Jurkat, Clone E6-1 (cell line): Measurements from ENCODE around the gene FCRL2.

Experiments used
- DNase-seq: peaks from one replicate; pipeline ENCODE4 v3.0.0-alpha.2; 2011; ENCODE audit warnings: low read depth, low spot score
- H3K4me3 ChIP-seq: 2 replicates; pipeline ENCODE4 v1.5.1; 2011; ENCODE audit warnings: mild to moderate bottlenecking, low read length, control low read depth, moderate library complexity

Gene FCRL2

DNA sequence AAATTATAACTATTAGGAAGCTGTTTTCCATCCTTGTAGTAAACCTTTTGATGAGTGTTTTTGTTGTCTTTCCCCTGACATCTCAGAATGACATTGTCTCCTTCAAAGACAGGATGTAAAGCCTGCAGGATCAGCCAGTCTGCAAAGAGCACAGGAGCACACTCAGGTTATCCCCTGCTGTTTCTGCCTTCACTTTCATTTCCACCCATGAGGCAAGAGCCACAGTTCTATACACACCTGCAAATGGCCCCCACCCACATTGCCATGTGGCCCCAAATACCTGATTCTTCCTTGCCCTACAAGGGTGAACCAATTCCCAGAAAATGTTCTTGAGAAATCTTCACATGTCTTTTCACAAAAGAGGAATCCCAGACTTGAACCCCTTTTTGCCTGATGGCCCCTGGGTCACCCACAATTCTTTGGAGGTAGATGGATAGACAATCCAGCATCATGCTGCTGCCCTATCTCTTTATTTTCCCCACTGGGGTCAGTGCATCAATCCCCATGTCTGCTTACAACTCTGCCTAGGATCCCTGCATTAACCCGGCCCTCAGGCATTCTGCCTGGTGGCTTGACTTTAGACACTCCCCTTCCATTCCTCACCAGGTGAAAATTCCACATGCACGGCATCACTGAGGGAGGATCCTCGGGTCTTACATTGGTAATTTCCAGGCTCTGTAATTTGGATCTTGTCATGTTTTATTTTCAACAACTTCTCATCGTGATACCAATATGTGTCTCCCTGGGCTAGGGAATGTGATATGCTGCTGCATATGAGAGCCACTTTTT, 79.0 kb downstream of the FCRL2 start:
- no peak for DNase-seq
- no peak overlapping the region for H3K4me3 ChIP-seq

DNA sequence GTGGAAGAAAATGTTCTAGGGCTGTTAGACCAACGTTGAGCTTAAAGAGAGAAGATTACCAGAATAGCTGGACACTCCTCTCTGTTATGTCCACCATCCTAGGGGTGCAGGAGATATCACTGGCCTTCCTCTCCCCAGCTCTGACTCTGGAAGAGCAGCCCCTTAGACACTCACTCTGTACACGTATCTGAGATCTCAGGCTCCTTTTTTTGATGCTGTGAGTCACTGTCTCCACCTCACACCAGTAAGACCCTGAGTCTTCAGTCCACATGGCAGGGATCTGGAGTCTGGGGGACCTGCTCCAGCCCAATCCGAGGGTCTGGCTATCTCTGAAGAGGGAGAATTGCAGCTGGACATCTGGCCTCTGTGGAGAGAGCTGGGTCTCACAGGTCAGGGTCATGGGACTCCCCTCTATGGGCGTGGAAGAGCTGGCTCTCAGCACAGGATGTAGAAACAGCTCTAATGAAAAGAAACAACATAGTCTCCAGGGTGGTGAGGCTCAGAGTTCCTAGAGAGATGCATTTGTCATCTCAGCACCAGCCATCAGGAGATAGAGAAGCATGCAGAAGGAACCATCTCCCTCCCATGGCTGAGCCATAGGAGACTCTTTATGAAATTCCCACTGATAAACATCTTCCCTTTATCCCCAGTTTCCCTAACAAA, 79.8 kb downstream of the FCRL2 start:
- no peak overlapping the region for H3K4me3 ChIP-seq

More for the DNA sequence above, 79.8 kb downstream of the FCRL2 start:
- no peak for DNase-seq
